PC-9 (cell line): Measurements from ENCODE around the gene SDK1. TPM values are rescaled to one million over a fixed set of nuclear protein-coding genes. Genes with fewer than 3 reads are reported as not detected.

Experiments
- BruUV-seq: library from RNA; stranded (reverse); fragments of 400-500 nt; replicated peaks from 2 replicates; lab custom pipeline; 2021; lab: Mats Ljungman, UMichigan
- CTCF ChIA-PET: fragments of 300-600 bp; sonication (Branson Sonifier 250); formaldehyde crosslinking; loops from one replicate; lab custom pipeline; 2022; ENCODE audit warnings: antibody characterized with exemption; lab: Charles Lee
- POLR2A ChIA-PET: fragments of 300-600 bp; sonication (Branson Sonifier 250); formaldehyde crosslinking; loops from one replicate; lab custom pipeline; 2022; ENCODE audit warnings: antibody characterized with exemption; ENCODE audit not compliant: unreplicated experiment; lab: Charles Lee
- DNase-seq, 2 experiments: peaks; one replicate each; pipeline versions ENCODE4 v3.0.0 to v3.0.0-alpha.2; 2015 to 2022; ENCODE audit warnings: mixed read lengths in 1 of 2
- H2AFZ ChIP-seq: fragments of 200-600 bp; sonication (generic); 2 replicates; pipeline ENCODE4 v1.8.1; 2017; ENCODE audit warnings: antibody characterized with exemption
- H3F3A ChIP-seq: fragments of 200-600 bp; sonication (generic); 2 replicates; pipeline ENCODE4 v1.8.1; 2017; ENCODE audit warnings: antibody characterized with exemption, mild to moderate bottlenecking, low read depth; ENCODE audit not compliant: insufficient read depth
- H3K27ac ChIP-seq: fragments of 200-600 bp; sonication (generic); 2 replicates; pipeline ENCODE4 v1.6.1; 2016; ENCODE audit warnings: mixed run types
- H3K27me3 ChIP-seq: fragments of 200-600 bp; sonication (generic); 2 replicates; pipeline ENCODE4 v1.6.1; 2016; ENCODE audit warnings: low read depth, mixed run types; ENCODE audit not compliant: insufficient read depth
- H3K36me3 ChIP-seq: fragments of 200-600 bp; sonication (generic); 2 replicates; pipeline ENCODE4 v1.6.1; 2016; ENCODE audit warnings: low read depth, mixed run types
- H3K4me1 ChIP-seq: fragments of 200-600 bp; sonication (generic); replicated peaks from 2 replicates; pipeline ENCODE4 v1.6.1; 2016; ENCODE audit warnings: mixed run types; ENCODE audit not compliant: insufficient read depth
- H3K4me2 ChIP-seq: fragments of 200-600 bp; sonication (generic); 2 replicates; pipeline ENCODE4 v1.6.1; 2017; ENCODE audit warnings: mixed run types
- H3K4me3 ChIP-seq: fragments of 200-600 bp; sonication (generic); 2 replicates; pipeline ENCODE4 v1.6.1; 2016; ENCODE audit warnings: mixed run types
- H3K79me2 ChIP-seq: fragments of 200-600 bp; sonication (generic); 2 replicates; pipeline ENCODE4 v1.6.1; 2017; ENCODE audit warnings: low read depth, mixed run types
- H3K9me2 ChIP-seq: fragments of 200-600 bp; sonication (generic); 2 replicates; pipeline ENCODE4 v1.8.1; 2017; ENCODE audit warnings: mild to moderate bottlenecking; ENCODE audit not compliant: insufficient read depth
- H3K9me3 ChIP-seq: fragments of 200-600 bp; sonication (generic); 2 replicates; pipeline ENCODE4 v1.8.1; 2016; ENCODE audit warnings: low read depth; ENCODE audit not compliant: insufficient read depth
- H4K20me1 ChIP-seq: fragments of 200-600 bp; sonication (generic); 2 replicates; pipeline ENCODE4 v1.8.1; 2017; ENCODE audit not compliant: insufficient read depth
- EZH2 ChIP-seq: fragments of 200-600 bp; sonication (generic); IDR thresholded peaks from 2 replicates; pipeline ENCODE4 v1.8.0; 2017; ENCODE audit warnings: antibody characterized with exemption, low read depth
- intact Hi-C: fragments of 100-400 bp; cut with micrococcal nuclease; formaldehyde crosslinking; loops from one replicate; pipeline ENCODE4 v1.10.0; 2022; ENCODE audit not compliant: unreplicated experiment
- total RNA-seq: library from RNA; stranded (reverse); gene quantifications from 2 replicates; pipeline ENCODE4 v1.2.3, GENCODE V29; 2021
- TF ChIP-seq, protein P1 (sequence below): fragments of 200-600 bp; sonication (generic); conservative IDR thresholded peaks from 2 replicates; pipeline ENCODE4 v1.6.1; 2017; ENCODE audit warnings: mixed run types, antibody characterized with exemption, mild to moderate bottlenecking, moderate library complexity

Gene SDK1
- total RNA-seq, 1 experiment from 2014 or later = not detected

DNA sequence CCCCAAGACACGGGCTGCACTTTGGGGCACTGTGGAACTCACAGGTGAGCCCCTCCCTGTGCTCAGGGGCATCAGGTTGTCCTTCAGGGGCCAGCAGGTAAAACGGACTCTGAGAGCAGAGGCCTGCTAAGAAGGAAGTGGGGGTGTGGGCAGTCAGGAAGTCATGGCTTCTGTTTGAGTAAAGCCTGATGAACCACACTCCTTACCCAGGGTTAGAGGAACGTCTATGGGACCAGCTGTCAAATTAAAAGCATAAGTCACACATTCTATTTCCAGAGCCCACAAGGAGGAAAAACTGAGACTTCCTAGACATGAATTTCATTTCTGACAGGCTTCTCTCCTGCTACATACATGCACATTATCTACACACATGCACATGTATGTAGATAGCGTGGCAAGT, 616.4 kb downstream of the SDK1 start:
- intact Hi-C loops = no loop called here
- Histone ChIP-seq H3K4me1 (peaks cover 6% of the 10 kb centered on the region; the same call in 1 of the 2 replicates), H3K4me2 (no peak overlapping the region), H4K20me1 (no peaks in the 10 kb centered on the region), H2AFZ (no peak overlapping the region), H3K9me3 (no peaks in the 10 kb centered on the region), H3K79me2 (no peaks in the 10 kb centered on the region), H3K9me2 (no peaks in the 10 kb centered on the region), H3K4me3 (no peak overlapping the region), H3K27me3 (peaks cover 53% of the 10 kb centered on the region), H3K36me3 (no peaks in the 10 kb centered on the region), H3K27ac (no peak overlapping the region), H3F3A (no peaks in the 10 kb centered on the region)
- no peak for DNase-seq
- no peak for TF ChIP-seq EZH2
- TF ChIP-seq, protein P1, sequence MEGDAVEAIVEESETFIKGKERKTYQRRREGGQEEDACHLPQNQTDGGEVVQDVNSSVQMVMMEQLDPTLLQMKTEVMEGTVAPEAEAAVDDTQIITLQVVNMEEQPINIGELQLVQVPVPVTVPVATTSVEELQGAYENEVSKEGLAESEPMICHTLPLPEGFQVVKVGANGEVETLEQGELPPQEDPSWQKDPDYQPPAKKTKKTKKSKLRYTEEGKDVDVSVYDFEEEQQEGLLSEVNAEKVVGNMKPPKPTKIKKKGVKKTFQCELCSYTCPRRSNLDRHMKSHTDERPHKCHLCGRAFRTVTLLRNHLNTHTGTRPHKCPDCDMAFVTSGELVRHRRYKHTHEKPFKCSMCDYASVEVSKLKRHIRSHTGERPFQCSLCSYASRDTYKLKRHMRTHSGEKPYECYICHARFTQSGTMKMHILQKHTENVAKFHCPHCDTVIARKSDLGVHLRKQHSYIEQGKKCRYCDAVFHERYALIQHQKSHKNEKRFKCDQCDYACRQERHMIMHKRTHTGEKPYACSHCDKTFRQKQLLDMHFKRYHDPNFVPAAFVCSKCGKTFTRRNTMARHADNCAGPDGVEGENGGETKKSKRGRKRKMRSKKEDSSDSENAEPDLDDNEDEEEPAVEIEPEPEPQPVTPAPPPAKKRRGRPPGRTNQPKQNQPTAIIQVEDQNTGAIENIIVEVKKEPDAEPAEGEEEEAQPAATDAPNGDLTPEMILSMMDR = no peak
- CTCF ChIA-PET = no interaction called here
- BruUV-seq = no TSS peak
- POLR2A ChIA-PET = no interaction called here

DNA sequence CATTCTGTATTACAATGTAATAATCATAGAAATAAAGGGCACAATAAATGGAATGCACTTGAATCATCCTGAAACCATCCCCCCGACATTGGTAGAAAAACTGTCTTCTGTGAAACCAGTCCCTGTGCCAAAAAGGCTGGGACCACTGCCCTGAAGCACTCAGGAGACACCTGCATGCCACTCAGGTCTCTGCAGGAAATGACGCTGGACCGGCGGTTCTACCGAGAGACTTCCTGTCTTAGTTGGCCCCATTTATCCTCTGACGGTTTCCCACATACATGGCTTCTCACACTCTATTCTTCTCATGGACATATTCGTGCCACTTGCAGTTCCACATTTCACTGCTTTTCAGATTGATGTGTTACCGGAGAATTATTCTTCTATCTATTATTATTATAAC, 617.5 kb downstream of the SDK1 start:
- intact Hi-C loops = no loop called here
- no peaks in the 10 kb centered on the region for H3K36me3 ChIP-seq
- H3K9me3 ChIP-seq = no peaks in the 10 kb centered on the region
- H3K4me1 ChIP-seq = peaks cover 4% of the 10 kb centered on the region; the same call in 1 of the 2 replicates
- H2AFZ ChIP-seq = no peak overlapping the region
- no peaks in the 10 kb centered on the region for H3K79me2 ChIP-seq
- no TSS peak for BruUV-seq
- ChIA-PET POLR2A (no interaction called here), CTCF (no interaction called here)
- no peaks in the 10 kb centered on the region for H3K9me2 ChIP-seq
- TF ChIP-seq, protein P1 = no peak
- no peak for TF ChIP-seq EZH2
- no peaks in the 10 kb centered on the region for H4K20me1 ChIP-seq
- H3K4me3 ChIP-seq = no peak overlapping the region
- no peaks in the 10 kb centered on the region for H3F3A ChIP-seq
- H3K27me3 ChIP-seq = peaks cover 53% of the 10 kb centered on the region
- no peak overlapping the region for H3K4me2 ChIP-seq
- no peak overlapping the region for H3K27ac ChIP-seq
- no peak for DNase-seq

DNA sequence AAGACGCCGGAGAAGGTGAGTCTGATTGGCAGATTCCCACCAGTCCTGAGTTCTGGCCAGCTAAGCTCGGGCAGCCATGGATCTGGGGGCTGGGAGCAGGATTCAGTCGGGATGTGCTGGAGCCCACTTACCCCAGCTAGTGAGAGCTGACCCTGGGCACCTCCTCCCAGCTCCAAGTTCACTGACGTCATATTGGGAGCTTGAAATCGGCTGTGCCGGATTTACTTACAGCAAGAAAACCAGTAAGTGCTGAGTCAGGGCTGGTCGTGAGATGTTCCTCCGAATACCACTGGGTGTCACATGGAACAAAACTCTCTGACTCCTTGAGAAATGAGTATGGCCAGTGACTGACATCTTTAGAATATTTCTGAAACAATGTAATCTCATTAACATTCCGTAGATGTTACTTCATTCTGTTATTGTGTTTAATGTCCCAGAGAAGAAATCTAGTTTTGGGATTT, 621.2 kb downstream of the SDK1 start:
- Histone ChIP-seq H3K9me2 (no peaks in the 10 kb centered on the region), H3K36me3 (no peaks in the 10 kb centered on the region), H4K20me1 (no peaks in the 10 kb centered on the region), H3K9me3 (no peaks in the 10 kb centered on the region), H2AFZ (no peak overlapping the region), H3K4me1 (no peaks in the 10 kb centered on the region), H3K27me3 (peaks cover 74% of the 10 kb centered on the region), H3K4me2 (no peak overlapping the region), H3K79me2 (no peaks in the 10 kb centered on the region), H3F3A (no peaks in the 10 kb centered on the region), H3K27ac (no peak overlapping the region), H3K4me3 (no peak overlapping the region)
- no peak for TF ChIP-seq EZH2
- TF ChIP-seq, protein P1 = peak; percentile 22; the same call in 1 of the 2 replicates
- DNase-seq = peak; percentile 3 to 76
- POLR2A ChIA-PET = no interaction called here
- BruUV-seq = no TSS peak
- intact Hi-C loops = no loop called here
- CTCF ChIA-PET = interaction anchor here (0.6 kb wide), 1 partner anchor 959 kb away, joined by 10 read pairs; no protein-coding TSS in a partner anchor
